Activated naive CD8-positive, alpha-beta T cell treated with anti-CD3 and anti-CD28 coated beads for 36 hours (primary cell): Measurements from ENCODE around the gene ZYX. TPM values are rescaled to one million over a fixed set of nuclear protein-coding genes. Genes with fewer than 3 reads are reported as not detected.

Experiments used
- DNase-seq: peaks from one replicate; pipeline ENCODE4 v3.0.0; 2021
- H3K27ac Mint-ChIP-seq: one replicate; pipeline ENCODE4 v1.8.0; 2022; ENCODE audit warnings: mild to moderate bottlenecking, moderate library complexity, mixed read lengths
- H3K27me3 Mint-ChIP-seq: one replicate; pipeline ENCODE4 v1.8.0; 2022; ENCODE audit warnings: mild to moderate bottlenecking, mixed read lengths
- H3K36me3 Mint-ChIP-seq: one replicate; pipeline ENCODE4 v1.8.0; 2021; ENCODE audit warnings: mild to moderate bottlenecking, mixed read lengths
- H3K4me1 Mint-ChIP-seq: one replicate; pipeline ENCODE4 v1.8.0; 2021; ENCODE audit warnings: mixed read lengths
- H3K4me3 Mint-ChIP-seq: one replicate; pipeline ENCODE4 v1.8.0; 2022; ENCODE audit warnings: mild to moderate bottlenecking, moderate library complexity, mixed read lengths
- H3K9me3 Mint-ChIP-seq: one replicate; pipeline ENCODE4 v1.8.0; 2022; ENCODE audit warnings: mixed read lengths
- total RNA-seq, 2 experiments: library from RNA; stranded (reverse); gene quantifications; one replicate each; pipeline ENCODE4 v1.2.3, GENCODE V29; 2021

ZYX gene
- total RNA-seq, 2 experiments from 2014 or later = 116 to 118 TPM

- Mint-ChIP-seq H3K9me3 (no peaks in the 10 kb centered on the region), H3K4me3 (no peak overlapping the region), H3K27me3 (no peaks in the 10 kb centered on the region), H3K27ac (no peak overlapping the region), H3K4me1 (peaks cover 13% of the 10 kb centered on the region), H3K36me3 (peaks cover 3% of the 10 kb centered on the region)
- DNase-seq = no peak
Measured at GRCh38 chr7:143431109-143431508, 50.0 kb downstream of the ZYX start.

GRCh38 chr7:143433759-143434158, 52.6 kb downstream of the ZYX start:
- peaks cover 9% of the 10 kb centered on the region for H3K36me3 Mint-ChIP-seq
- no peaks in the 10 kb centered on the region for H3K27me3 Mint-ChIP-seq
- no peak for DNase-seq
- H3K27ac Mint-ChIP-seq = no peak overlapping the region
- H3K9me3 Mint-ChIP-seq = no peaks in the 10 kb centered on the region
- H3K4me1 Mint-ChIP-seq = peaks cover 28% of the 10 kb centered on the region
- no peak overlapping the region for H3K4me3 Mint-ChIP-seq

DNA sequence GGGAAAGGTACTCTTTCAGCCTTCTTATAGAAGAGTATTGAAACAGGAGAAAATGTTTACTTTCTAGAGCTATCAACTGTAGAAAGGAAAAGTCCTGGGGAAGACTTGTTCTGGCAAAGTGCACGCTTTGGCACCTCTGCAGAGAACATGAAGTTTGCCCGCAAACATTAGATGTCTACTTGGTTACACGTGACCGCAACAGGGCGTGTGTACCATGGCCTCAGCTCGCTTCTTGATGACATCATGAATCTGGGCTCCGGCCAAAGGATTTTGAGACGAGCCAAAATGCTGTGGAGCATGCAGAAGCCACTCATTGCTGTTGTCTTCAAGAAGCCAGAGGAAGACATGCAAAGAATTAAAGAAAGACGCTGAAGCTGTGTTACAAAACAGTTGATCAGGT, 53.5 kb downstream of the ZYX start:
- Mint-ChIP-seq H3K4me1 (peaks cover 28% of the 10 kb centered on the region), H3K36me3 (peaks cover 10% of the 10 kb centered on the region), H3K4me3 (no peak overlapping the region), H3K27ac (no peak overlapping the region), H3K27me3 (no peaks in the 10 kb centered on the region), H3K9me3 (no peaks in the 10 kb centered on the region)
- no peak for DNase-seq

- no peak overlapping the region for H3K27ac Mint-ChIP-seq
- H3K36me3 Mint-ChIP-seq = peaks cover 10% of the 10 kb centered on the region
- H3K27me3 Mint-ChIP-seq = no peaks in the 10 kb centered on the region
- peaks cover 30% of the 10 kb centered on the region for H3K4me1 Mint-ChIP-seq
- no peak for DNase-seq
- H3K4me3 Mint-ChIP-seq = no peak overlapping the region
- no peaks in the 10 kb centered on the region for H3K9me3 Mint-ChIP-seq
Measured at GRCh38 chr7:143435266-143435665, 54.1 kb downstream of the ZYX start.

GRCh38 chr7:143436325-143436946, 55.3 kb downstream of the ZYX start:
- Mint-ChIP-seq H3K27ac (no peak overlapping the region), H3K4me3 (no peak overlapping the region), H3K9me3 (no peaks in the 10 kb centered on the region), H3K36me3 (peaks cover 10% of the 10 kb centered on the region), H3K27me3 (no peaks in the 10 kb centered on the region), H3K4me1 (peaks cover 30% of the 10 kb centered on the region)
- DNase-seq = no peak

GRCh38 chr7:143437578-143437977, 56.4 kb downstream of the ZYX start:
- Mint-ChIP-seq H3K27me3 (no peaks in the 10 kb centered on the region), H3K36me3 (peaks cover 10% of the 10 kb centered on the region), H3K4me3 (no peak overlapping the region), H3K9me3 (no peaks in the 10 kb centered on the region), H3K4me1 (peaks cover 26% of the 10 kb centered on the region), H3K27ac (peak overlapping the region; percentile 37)
- DNase-seq = no peak

DNA sequence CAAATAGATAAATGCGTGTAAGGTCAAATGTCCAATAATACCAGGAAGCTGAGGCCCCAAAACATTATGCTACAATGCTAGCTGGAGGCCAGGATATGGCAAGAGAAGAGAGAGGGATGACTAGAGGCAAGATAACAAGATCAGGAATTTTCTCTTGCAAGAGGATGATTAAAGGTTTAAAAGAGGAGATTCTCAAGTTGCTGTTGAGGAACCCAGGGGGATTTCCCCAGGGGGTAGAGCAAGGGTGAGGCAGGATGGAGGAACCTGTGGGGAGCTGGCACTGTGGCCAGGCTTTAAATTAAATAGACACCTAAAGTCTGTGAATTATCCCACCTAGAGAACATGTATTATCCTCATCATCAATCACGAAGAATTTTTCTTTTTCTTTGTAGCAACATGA, 58.7 kb downstream of the ZYX start:
- Mint-ChIP-seq H3K36me3 (peaks cover 10% of the 10 kb centered on the region), H3K9me3 (no peaks in the 10 kb centered on the region), H3K27me3 (no peaks in the 10 kb centered on the region), H3K27ac (no peak overlapping the region), H3K4me3 (no peak overlapping the region), H3K4me1 (peaks cover 26% of the 10 kb centered on the region)
- DNase-seq = no peak

Other genes with a start within 250 kb of the ZYX start
- gene PIP, start 249.3 kb upstream of the ZYX start, total RNA-seq = not detected
- not detected for gene TAS2R39, start 197.9 kb upstream of the ZYX start, total RNA-seq
- gene TAS2R40, start 159.3 kb upstream of the ZYX start, total RNA-seq = not detected
- gene GSTK1, start 117.9 kb upstream of the ZYX start, total RNA-seq = 100 to 1,000 TPM; 136 to 137 TPM
- gene TMEM139, start 96.4 kb upstream of the ZYX start, total RNA-seq = 1 to 10 TPM; 2.3 to 2.7 TPM
- 10 to 100 TPM; 71.8 to 79.7 TPM for gene CASP2, start 93.0 kb upstream of the ZYX start, total RNA-seq
- under 1 TPM in 1 of 2 experiments, not detected in 1; 0.06 TPM for gene CLCN1, start 65.2 kb upstream of the ZYX start, total RNA-seq
- gene FAM131B, start 18.6 kb upstream of the ZYX start, total RNA-seq = 1 to 10 TPM; 1.7 to 2.0 TPM
- 1 to 10 TPM; 2.3 to 3.4 TPM for gene EPHA1, start 27.5 kb downstream of the ZYX start, total RNA-seq
- not detected for gene TAS2R60, start 62.1 kb downstream of the ZYX start, total RNA-seq
- not detected for gene TAS2R41, start 96.5 kb downstream of the ZYX start, total RNA-seq
- gene CTAGE15, start 190.5 kb downstream of the ZYX start, total RNA-seq = under 1 TPM; 0.20 to 0.52 TPM
- gene TCAF2, start 239.6 kb downstream of the ZYX start, total RNA-seq = 10 to 100 TPM; 31.5 to 31.7 TPM